ENCODE measurements around the gene EXOC6B.

EXOC6B gene

GRCh38 chr2:72825257-72826155 is at the start of gene EXOC6B:
TSS of gene EXOC6B (minus strand) at chr2:72826033.
- H3K36me3 ChIP-seq (ENCODE audit: insufficient read depth, low read length): no peaks in the 10 kb centered on the region; the same call in 1 of the 2 replicates
- peak within 1 kb of the TSS; percentile 69 for H3K9ac ChIP-seq (ENCODE audit: low read depth, low read length)
- peaks cover 22% of the 10 kb centered on the region for H3K4me1 ChIP-seq (ENCODE audit: insufficient read depth, low read length)
- no peaks in the 10 kb centered on the region for H3K9me3 ChIP-seq (ENCODE audit: control insufficient read depth, insufficient read depth, low read length)

DNA sequence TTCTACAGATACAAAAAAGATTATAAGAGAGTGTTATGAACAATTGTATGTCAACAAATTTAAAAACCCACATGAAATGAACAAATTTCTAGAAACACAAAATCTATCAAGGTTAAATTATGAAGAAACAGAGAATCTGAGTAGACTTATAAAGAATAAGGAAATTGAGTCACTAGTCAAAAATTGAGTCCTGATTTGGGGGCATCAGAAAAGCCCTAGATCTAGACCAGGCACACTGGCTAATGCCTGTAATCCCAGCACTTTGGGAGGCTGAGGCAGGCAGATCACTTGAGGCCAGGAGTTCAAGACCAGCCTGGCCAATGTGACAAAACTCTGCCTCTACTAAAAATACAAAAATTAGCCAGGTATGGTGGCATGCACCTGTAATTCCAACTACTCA is 46.0 kb upstream of the EXOC6B start:
- Histone ChIP-seq H3K36me3 (ENCODE audit: insufficient read depth, low read length) (no peaks in the 10 kb centered on the region), H3K9me3 (ENCODE audit: control insufficient read depth, insufficient read depth, low read length) (no peaks in the 10 kb centered on the region; the same call in 1 of the 2 replicates), H3K4me1 (ENCODE audit: insufficient read depth, low read length) (no peaks in the 10 kb centered on the region), H3K9ac (ENCODE audit: low read depth, low read length) (no peak overlapping the region)

GRCh38 chr2:72871060-72871459 is 45.2 kb upstream of the EXOC6B start:
- Histone ChIP-seq H3K4me1 (ENCODE audit: insufficient read depth, low read length) (no peaks in the 10 kb centered on the region), H3K9me3 (ENCODE audit: control insufficient read depth, insufficient read depth, low read length) (no peaks in the 10 kb centered on the region; the same call in 1 of the 2 replicates), H3K36me3 (ENCODE audit: insufficient read depth, low read length) (no peaks in the 10 kb centered on the region), H3K9ac (ENCODE audit: low read depth, low read length) (no peak overlapping the region)

- Histone ChIP-seq H3K9me3 (ENCODE audit: control insufficient read depth, insufficient read depth, low read length) (no peaks in the 10 kb centered on the region), H3K4me1 (ENCODE audit: insufficient read depth, low read length) (no peaks in the 10 kb centered on the region; the same call in 1 of the 2 replicates), H3K9ac (ENCODE audit: low read depth, low read length) (no peak overlapping the region), H3K36me3 (ENCODE audit: insufficient read depth, low read length) (no peaks in the 10 kb centered on the region)
Measured at GRCh38 chr2:72864500-72864899, 38.7 kb upstream of the EXOC6B start.

- H3K9ac ChIP-seq (ENCODE audit: low read depth, low read length): peak overlapping the region; percentile 46; the same call in 1 of the 2 replicates
- no peaks in the 10 kb centered on the region for H3K9me3 ChIP-seq (ENCODE audit: control insufficient read depth, insufficient read depth, low read length)
Measured at GRCh38 chr2:72863046-72863445, 37.2 kb upstream of the EXOC6B start.

DNA sequence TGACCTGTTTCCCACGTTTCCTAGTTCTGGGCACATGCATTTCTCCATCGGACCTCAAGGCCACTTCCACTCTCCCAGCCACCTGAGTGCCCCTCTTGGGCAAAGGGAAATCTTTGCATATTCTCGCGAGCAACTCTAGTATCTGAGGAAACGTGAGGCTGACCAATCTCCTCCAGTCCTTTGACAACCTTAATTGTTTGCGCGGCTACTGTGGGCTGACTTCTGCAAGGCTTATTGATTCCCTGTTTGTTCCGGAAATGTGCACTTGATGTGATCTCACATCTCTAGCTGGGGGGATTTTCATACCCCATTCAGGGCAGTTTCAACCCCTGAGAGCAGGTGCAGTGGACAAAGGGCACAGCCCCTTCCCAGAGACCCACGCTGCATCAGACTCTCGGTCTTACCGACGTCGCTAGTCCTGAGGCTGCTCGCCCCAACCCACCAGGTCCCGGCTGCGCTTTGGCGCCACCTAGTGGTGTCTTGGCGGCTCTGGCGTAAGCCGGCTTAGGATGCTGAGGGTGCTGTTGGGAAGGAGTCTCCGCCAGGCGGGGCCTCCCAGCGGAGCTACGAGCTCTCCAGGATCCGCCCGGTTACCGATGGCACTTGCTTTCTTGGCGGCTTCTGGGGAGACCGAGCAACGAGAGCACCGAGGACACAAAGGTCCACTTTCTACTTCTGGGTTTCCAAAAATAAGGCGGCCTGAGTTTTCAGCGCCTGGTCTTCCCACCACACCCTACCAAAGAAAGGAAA is 36.6 kb upstream of the EXOC6B start:
- no peaks in the 10 kb centered on the region; the same call in 1 of the 2 replicates for H3K4me1 ChIP-seq (ENCODE audit: insufficient read depth, low read length)
- H3K9ac ChIP-seq (ENCODE audit: low read depth, low read length): peak overlapping the region; percentile 46; the same call in 1 of the 2 replicates
- H3K36me3 ChIP-seq (ENCODE audit: insufficient read depth, low read length): no peaks in the 10 kb centered on the region
- no peaks in the 10 kb centered on the region for H3K9me3 ChIP-seq (ENCODE audit: control insufficient read depth, insufficient read depth, low read length)

More at GRCh38 chr2:72863046-72863445, 37.2 kb upstream of the EXOC6B start:
- H3K36me3 ChIP-seq (ENCODE audit: insufficient read depth, low read length): no peaks in the 10 kb centered on the region
- H3K4me1 ChIP-seq (ENCODE audit: insufficient read depth, low read length): no peaks in the 10 kb centered on the region; the same call in 1 of the 2 replicates

DNA sequence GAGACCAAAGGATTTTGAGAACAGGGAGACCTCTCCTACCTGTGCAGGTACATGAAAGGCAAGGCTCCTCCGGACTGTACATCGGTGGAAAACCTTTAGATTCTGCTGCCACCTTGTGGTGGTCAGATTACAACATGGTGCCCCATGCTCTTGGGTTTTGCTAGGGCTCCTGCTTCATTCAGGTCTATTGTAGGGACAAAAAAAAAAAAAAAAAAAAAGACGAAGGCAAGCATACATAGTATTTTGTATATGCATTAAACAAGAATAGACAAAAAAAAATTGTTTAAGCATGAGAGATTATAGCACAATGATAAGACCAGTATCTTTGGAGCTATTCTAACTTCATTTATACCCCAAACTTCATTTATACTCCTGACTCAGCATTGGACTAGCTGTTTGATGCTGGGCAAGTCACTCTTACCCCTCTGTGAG is 34.0 kb upstream of the EXOC6B start:
- Histone ChIP-seq H3K4me1 (ENCODE audit: insufficient read depth, low read length) (no peaks in the 10 kb centered on the region; the same call in 1 of the 2 replicates), H3K36me3 (ENCODE audit: insufficient read depth, low read length) (no peaks in the 10 kb centered on the region), H3K9ac (ENCODE audit: low read depth, low read length) (no peak overlapping the region), H3K9me3 (ENCODE audit: control insufficient read depth, insufficient read depth, low read length) (no peaks in the 10 kb centered on the region)

- Histone ChIP-seq H3K9me3 (ENCODE audit: control insufficient read depth, insufficient read depth, low read length) (no peaks in the 10 kb centered on the region), H3K9ac (ENCODE audit: low read depth, low read length) (no peak overlapping the region), H3K36me3 (ENCODE audit: insufficient read depth, low read length) (no peaks in the 10 kb centered on the region), H3K4me1 (ENCODE audit: insufficient read depth, low read length) (no peaks in the 10 kb centered on the region)
Measured at GRCh38 chr2:72851333-72851732, 25.5 kb upstream of the EXOC6B start.

- Histone ChIP-seq H3K9ac (ENCODE audit: low read depth, low read length) (no peak overlapping the region), H3K9me3 (ENCODE audit: control insufficient read depth, insufficient read depth, low read length) (no peaks in the 10 kb centered on the region), H3K4me1 (ENCODE audit: insufficient read depth, low read length) (no peaks in the 10 kb centered on the region), H3K36me3 (ENCODE audit: insufficient read depth, low read length) (no peaks in the 10 kb centered on the region)
Measured at GRCh38 chr2:72849138-72849462, 23.3 kb upstream of the EXOC6B start.

- H3K9ac ChIP-seq (ENCODE audit: low read depth, low read length): no peak overlapping the region
- H3K36me3 ChIP-seq (ENCODE audit: insufficient read depth, low read length): no peaks in the 10 kb centered on the region
- H3K9me3 ChIP-seq (ENCODE audit: control insufficient read depth, insufficient read depth, low read length): no peaks in the 10 kb centered on the region
- no peaks in the 10 kb centered on the region for H3K4me1 ChIP-seq (ENCODE audit: insufficient read depth, low read length)
Measured at GRCh38 chr2:72848436-72849137, 22.8 kb upstream of the EXOC6B start.

GRCh38 chr2:72847534-72848315 is 21.9 kb upstream of the EXOC6B start:
- H3K9ac ChIP-seq (ENCODE audit: low read depth, low read length): no peak overlapping the region
- H3K9me3 ChIP-seq (ENCODE audit: control insufficient read depth, insufficient read depth, low read length): no peaks in the 10 kb centered on the region
- no peaks in the 10 kb centered on the region for H3K36me3 ChIP-seq (ENCODE audit: insufficient read depth, low read length)
- H3K4me1 ChIP-seq (ENCODE audit: insufficient read depth, low read length): no peaks in the 10 kb centered on the region

DNA sequence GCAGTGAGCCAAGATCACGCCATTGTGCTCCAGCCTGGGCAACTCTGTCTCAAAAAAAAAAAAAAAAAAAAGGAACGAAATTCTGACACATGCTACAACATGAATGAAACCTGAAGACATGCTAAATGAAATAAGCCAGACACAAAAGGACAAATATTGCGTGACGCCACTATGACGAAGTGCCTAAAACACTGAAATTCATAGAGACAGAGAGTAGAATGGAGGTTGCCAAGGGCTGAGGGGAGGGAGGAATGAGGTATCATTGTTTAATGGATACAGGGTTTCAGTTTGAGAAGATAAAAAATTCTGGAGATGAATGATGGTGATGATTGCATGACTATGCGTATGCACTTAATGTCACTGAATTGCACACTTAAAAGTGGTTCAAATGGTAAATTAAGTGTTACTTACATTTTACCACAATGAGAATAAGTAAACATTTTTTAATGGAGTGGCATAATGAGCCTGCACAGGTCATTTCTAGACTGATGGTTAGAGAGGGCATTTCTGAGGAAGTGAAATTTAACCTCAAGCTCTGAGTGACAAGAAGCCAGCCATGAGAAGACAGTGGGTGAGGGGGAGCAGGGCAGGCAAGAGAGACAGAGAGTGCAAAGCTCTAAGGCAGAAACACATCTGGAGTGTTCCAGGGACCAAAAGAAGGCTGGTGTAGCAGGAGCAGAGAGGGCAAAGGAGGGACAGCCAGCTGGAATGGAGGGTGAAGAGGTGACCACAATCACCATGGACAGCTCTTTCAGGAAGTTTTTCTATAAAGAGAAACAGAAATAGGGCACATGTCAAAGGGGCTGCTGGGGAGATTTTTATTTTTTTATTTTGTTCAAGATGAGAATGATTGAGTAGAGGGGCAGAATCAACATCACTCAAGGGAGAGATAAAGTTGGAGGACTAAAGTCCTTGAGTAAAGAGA is 20.6 kb upstream of the EXOC6B start:
- H3K9me3 ChIP-seq (ENCODE audit: control insufficient read depth, insufficient read depth, low read length): no peaks in the 10 kb centered on the region
- H3K4me1 ChIP-seq (ENCODE audit: insufficient read depth, low read length): no peaks in the 10 kb centered on the region
- no peak overlapping the region for H3K9ac ChIP-seq (ENCODE audit: low read depth, low read length)
- H3K36me3 ChIP-seq (ENCODE audit: insufficient read depth, low read length): no peaks in the 10 kb centered on the region

- Histone ChIP-seq H3K9me3 (ENCODE audit: control insufficient read depth, insufficient read depth, low read length) (no peaks in the 10 kb centered on the region), H3K4me1 (ENCODE audit: insufficient read depth, low read length) (no peaks in the 10 kb centered on the region), H3K36me3 (ENCODE audit: insufficient read depth, low read length) (no peaks in the 10 kb centered on the region), H3K9ac (ENCODE audit: low read depth, low read length) (no peak overlapping the region)
Measured at GRCh38 chr2:72843301-72843700, 17.5 kb upstream of the EXOC6B start.
